HCT116 (cell line): ENCODE measurements around the gene WT1.

Experiments used
- CEBPB ChIP-seq: IDR thresholded peaks from 2 replicates; pipeline ENCODE4 v1.6.1; 2012; ENCODE audit warnings: low read depth
- CTCF ChIP-seq, 3 experiments: fragments of 200-600 bp in 1 of 3; sonication (generic) in 1 of 3; IDR thresholded peaks in 2 of 3; conservative IDR thresholded peaks in 1 of 3; 2 replicates each; pipeline ENCODE4 v1.5.1; 2012 to 2017; ENCODE audit warnings: low read depth in 2 of 3, low read length in 2 of 3, antibody characterized with exemption in 1 of 3, borderline replicate concordance in 1 of 3, control low read depth in 1 of 3, mild to moderate bottlenecking in 1 of 3, mixed read lengths in 1 of 3, mixed run types in 1 of 3, moderate library complexity in 1 of 3; ENCODE audit not compliant: insufficient read depth in 1 of 3
- POLR2A ChIP-seq: IDR thresholded peaks from 2 replicates; pipeline ENCODE4 v1.7.0; 2011; ENCODE audit warnings: borderline replicate concordance; ENCODE audit not compliant: insufficient read depth, insufficient read length; ENCODE audit errors: extremely low read depth
- POLR2AphosphoS5 ChIP-seq: IDR thresholded peaks from 2 replicates; pipeline ENCODE4 v1.6.1; 2011; ENCODE audit warnings: mild to moderate bottlenecking, low read depth, low read length, moderate library complexity
- RAD21 ChIP-seq: IDR thresholded peaks from 2 replicates; pipeline ENCODE4 v1.6.1; 2012; ENCODE audit warnings: low read depth, mild to moderate bottlenecking

- TF ChIP-seq POLR2A: no peak
- no peak for TF ChIP-seq CEBPB
- no peak for TF ChIP-seq POLR2AphosphoS5
- no peak for TF ChIP-seq CTCF (IDR thresholded peaks at IDR 0.05 in 2 of 3, conservative IDR thresholded peaks at IDR 0.05 in 1 of 3; ENCODE audit: borderline replicate concordance in 1 of 3, insufficient read depth in 1 of 3, low read depth in 2 of 3, low read length in 2 of 3)
- no peak for TF ChIP-seq RAD21
Measured at GRCh38 chr11:32379719-32380118, 55.6 kb downstream of the WT1 start.
